ENCODE results near the gene LGI4.

The LGI4 gene

GRCh38 chr19:35134601-35135242, at the start of gene LGI4:
Gene LGI4 (minus strand): TSS chr19:35135059. CDS start chr19:35134680, 379 bp downstream.
- no peak for DNase-seq (ENCODE audit: low read depth in 2 of 2)

GRCh38 chr19:35184267-35184666, 49.4 kb upstream of the LGI4 start:
- no peak for DNase-seq (ENCODE audit: low read depth in 2 of 2)

- DNase-seq (ENCODE audit: low read depth in 2 of 2): no peak
Measured at GRCh38 chr19:35181387-35181786, 46.5 kb upstream of the LGI4 start.

GRCh38 chr19:35179830-35180229, 45.0 kb upstream of the LGI4 start:
- no peak for DNase-seq (ENCODE audit: low read depth in 2 of 2)

GRCh38 chr19:35178701-35179100, 43.8 kb upstream of the LGI4 start:
- no peak for DNase-seq (ENCODE audit: low read depth in 2 of 2)

- no peak for DNase-seq (ENCODE audit: low read depth in 2 of 2)
Measured at GRCh38 chr19:35177377-35178274, 42.8 kb upstream of the LGI4 start.

GRCh38 chr19:35176181-35176570, 41.3 kb upstream of the LGI4 start:
- DNase-seq (ENCODE audit: low read depth in 2 of 2): no peak

GRCh38 chr19:35174226-35174625, 39.4 kb upstream of the LGI4 start:
- no peak for DNase-seq (ENCODE audit: low read depth in 2 of 2)

GRCh38 chr19:35171730-35172129, 36.9 kb upstream of the LGI4 start:
- no peak for DNase-seq (ENCODE audit: low read depth in 2 of 2)

GRCh38 chr19:35170359-35171061, 35.7 kb upstream of the LGI4 start:
- DNase-seq (ENCODE audit: low read depth in 2 of 2): no peak

GRCh38 chr19:35169221-35169995, 34.5 kb upstream of the LGI4 start:
- no peak for DNase-seq (ENCODE audit: low read depth in 2 of 2)

GRCh38 chr19:35168196-35168595, 33.3 kb upstream of the LGI4 start:
- DNase-seq (ENCODE audit: low read depth in 2 of 2): no peak

GRCh38 chr19:35167251-35168119, 32.6 kb upstream of the LGI4 start:
- DNase-seq (ENCODE audit: low read depth in 2 of 2): no peak

- DNase-seq (ENCODE audit: low read depth in 2 of 2): no peak
Measured at GRCh38 chr19:35166100-35167063, 31.5 kb upstream of the LGI4 start.

- DNase-seq (ENCODE audit: low read depth in 2 of 2): no peak
Measured at GRCh38 chr19:35165200-35166058, 30.6 kb upstream of the LGI4 start.

- no peak for DNase-seq (ENCODE audit: low read depth in 2 of 2)
Measured at GRCh38 chr19:35164418-35164817, 29.6 kb upstream of the LGI4 start.

GRCh38 chr19:35162471-35163326, 27.8 kb upstream of the LGI4 start:
- DNase-seq (ENCODE audit: low read depth in 2 of 2): no peak

- no peak for DNase-seq (ENCODE audit: low read depth in 2 of 2)
Measured at GRCh38 chr19:35161434-35161743, 26.5 kb upstream of the LGI4 start.

Data from stimulated activated CD4-positive, alpha-beta T cell treated with anti-CD3 and anti-CD28 coated beads, Interleukin-4, amount 100 ng/mL, for 48 hours (primary cell).